Activated CD8-positive, alpha-beta T cell treated with anti-CD3 and anti-CD28 coated beads for 36 hours (primary cell): ENCODE results near the gene HOXA10. TPM values are rescaled to one million over a fixed set of nuclear protein-coding genes. Genes with fewer than 3 reads are reported as not detected.
A peak's percentile ranks its signal among the peaks of the same experiment; 100 is the strongest.

ENCODE experiments used
- ATAC-seq: fragments of 200-7000 bp; cut with Tn5 transposase; one replicate; pipeline ENCODE4 v1.10.0; 2021; ENCODE audit warnings: mild to moderate bottlenecking, moderate library complexity
- CTCF ChIA-PET: fragments of 350-600 bp; sonication (Branson Sonifier 250); formaldehyde crosslinking; loops from one replicate; lab custom pipeline; 2021; ENCODE audit warnings: antibody characterized with exemption; lab: Charles Lee
- POLR2A ChIA-PET: fragments of 350-600 bp; sonication (Branson Sonifier 250); formaldehyde crosslinking; loops from one replicate; lab custom pipeline; 2021; ENCODE audit warnings: antibody characterized with exemption; lab: Charles Lee
- DNase-seq: peaks from one replicate; pipeline ENCODE4 v3.0.0-alpha.2; 2020
- H3K27ac Mint-ChIP-seq: one replicate; pipeline ENCODE4 v1.8.0; 2021; ENCODE audit warnings: mild to moderate bottlenecking, mixed read lengths
- H3K27me3 Mint-ChIP-seq: one replicate; pipeline ENCODE4 v1.8.0; 2021; ENCODE audit warnings: mixed read lengths
- H3K36me3 Mint-ChIP-seq: one replicate; pipeline ENCODE4 v1.8.0; 2021; ENCODE audit warnings: low read depth, mixed read lengths
- H3K4me1 Mint-ChIP-seq: one replicate; pipeline ENCODE4 v1.8.0; 2021; ENCODE audit warnings: low read depth, mixed read lengths
- H3K4me3 Mint-ChIP-seq: one replicate; pipeline ENCODE4 v1.8.0; 2021; ENCODE audit warnings: mild to moderate bottlenecking, moderate library complexity, mixed read lengths
- H3K9me3 Mint-ChIP-seq: one replicate; pipeline ENCODE4 v1.8.0; 2021; ENCODE audit warnings: mixed read lengths
- intact Hi-C: fragments of 100-400 bp; cut with micrococcal nuclease; formaldehyde crosslinking; loops from one replicate; pipeline ENCODE4 v1.10.0; 2022
- total RNA-seq, 2 experiments: library from RNA; stranded (reverse); gene quantifications; one replicate each; pipeline ENCODE4 v1.2.3, GENCODE V29; 2021
- TF ChIP-seq, protein P1 (sequence below): fragments of 200-600 bp; IDR thresholded peaks from one replicate; pipeline ENCODE4 v1.8.0; 2022; ENCODE audit warnings: antibody characterized with exemption, mild to moderate bottlenecking

Gene HOXA10
- total RNA-seq, 2 experiments from 2014 or later, result not detected

DNA sequence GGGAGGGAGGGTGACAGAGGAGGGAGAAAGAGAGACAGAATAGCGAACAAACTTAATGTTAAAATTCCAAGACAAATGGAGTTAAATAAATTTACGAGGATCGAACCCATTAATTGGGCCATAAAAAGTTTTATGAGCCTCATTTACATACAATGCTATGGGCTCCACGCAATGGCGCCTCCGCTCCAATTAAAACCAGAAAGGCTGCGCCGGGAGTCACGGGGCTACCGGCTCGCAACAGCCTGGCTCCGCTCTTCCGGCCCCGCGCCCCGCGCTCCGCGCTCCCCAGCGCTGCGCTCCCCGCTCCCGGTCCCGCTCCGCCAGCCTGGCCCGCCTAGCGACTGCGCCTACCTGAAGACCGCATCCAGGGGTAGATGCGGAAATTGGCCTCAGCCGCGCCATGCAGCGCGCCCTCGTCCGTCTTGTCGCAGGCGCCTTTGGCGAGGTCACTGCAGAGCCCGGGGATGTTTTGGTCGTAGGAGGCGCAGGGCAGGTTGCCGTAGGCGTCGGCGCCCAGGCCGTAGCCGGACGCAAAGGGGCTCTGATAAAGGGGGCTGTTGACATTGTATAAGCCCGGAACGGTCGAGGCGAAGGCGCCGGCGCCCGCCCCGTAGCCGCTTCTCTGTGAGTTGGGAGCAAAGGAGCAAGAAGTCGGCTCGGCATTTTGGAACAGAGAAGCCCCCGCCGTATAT, 18.2 kb downstream of the HOXA10 start:
- DNase-seq (no peak), ATAC-seq (no peak)
- H3K9me3 Mint-ChIP-seq, result no peaks in the 10 kb centered on the region
- intact Hi-C loops, result loop anchor here (5.0 kb wide), 2 partner anchors 41 to 86 kb away; partner anchors contain the start of gene EVX1
- peaks cover 45% of the 10 kb centered on the region for H3K4me1 Mint-ChIP-seq
- H3K36me3 Mint-ChIP-seq, result no peaks in the 10 kb centered on the region
- ChIA-PET CTCF (interaction anchor here (0.7 to 1.4 kb wide), 3 partner anchors 21 to 45 kb away, joined by 3 to 4 read pairs (median 4); no protein-coding TSS in a partner anchor), POLR2A (interaction anchor here (1.1 to 1.7 kb wide), 2 partner anchors 10 to 59 kb away, joined by 4 to 5 read pairs; no protein-coding TSS in a partner anchor)
- peak overlapping the region; percentile 51 for H3K4me3 Mint-ChIP-seq
- peaks cover 84% of the 10 kb centered on the region for H3K27me3 Mint-ChIP-seq
- no peak overlapping the region for H3K27ac Mint-ChIP-seq
- TF ChIP-seq, protein P1, sequence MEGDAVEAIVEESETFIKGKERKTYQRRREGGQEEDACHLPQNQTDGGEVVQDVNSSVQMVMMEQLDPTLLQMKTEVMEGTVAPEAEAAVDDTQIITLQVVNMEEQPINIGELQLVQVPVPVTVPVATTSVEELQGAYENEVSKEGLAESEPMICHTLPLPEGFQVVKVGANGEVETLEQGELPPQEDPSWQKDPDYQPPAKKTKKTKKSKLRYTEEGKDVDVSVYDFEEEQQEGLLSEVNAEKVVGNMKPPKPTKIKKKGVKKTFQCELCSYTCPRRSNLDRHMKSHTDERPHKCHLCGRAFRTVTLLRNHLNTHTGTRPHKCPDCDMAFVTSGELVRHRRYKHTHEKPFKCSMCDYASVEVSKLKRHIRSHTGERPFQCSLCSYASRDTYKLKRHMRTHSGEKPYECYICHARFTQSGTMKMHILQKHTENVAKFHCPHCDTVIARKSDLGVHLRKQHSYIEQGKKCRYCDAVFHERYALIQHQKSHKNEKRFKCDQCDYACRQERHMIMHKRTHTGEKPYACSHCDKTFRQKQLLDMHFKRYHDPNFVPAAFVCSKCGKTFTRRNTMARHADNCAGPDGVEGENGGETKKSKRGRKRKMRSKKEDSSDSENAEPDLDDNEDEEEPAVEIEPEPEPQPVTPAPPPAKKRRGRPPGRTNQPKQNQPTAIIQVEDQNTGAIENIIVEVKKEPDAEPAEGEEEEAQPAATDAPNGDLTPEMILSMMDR, result no peak

DNA sequence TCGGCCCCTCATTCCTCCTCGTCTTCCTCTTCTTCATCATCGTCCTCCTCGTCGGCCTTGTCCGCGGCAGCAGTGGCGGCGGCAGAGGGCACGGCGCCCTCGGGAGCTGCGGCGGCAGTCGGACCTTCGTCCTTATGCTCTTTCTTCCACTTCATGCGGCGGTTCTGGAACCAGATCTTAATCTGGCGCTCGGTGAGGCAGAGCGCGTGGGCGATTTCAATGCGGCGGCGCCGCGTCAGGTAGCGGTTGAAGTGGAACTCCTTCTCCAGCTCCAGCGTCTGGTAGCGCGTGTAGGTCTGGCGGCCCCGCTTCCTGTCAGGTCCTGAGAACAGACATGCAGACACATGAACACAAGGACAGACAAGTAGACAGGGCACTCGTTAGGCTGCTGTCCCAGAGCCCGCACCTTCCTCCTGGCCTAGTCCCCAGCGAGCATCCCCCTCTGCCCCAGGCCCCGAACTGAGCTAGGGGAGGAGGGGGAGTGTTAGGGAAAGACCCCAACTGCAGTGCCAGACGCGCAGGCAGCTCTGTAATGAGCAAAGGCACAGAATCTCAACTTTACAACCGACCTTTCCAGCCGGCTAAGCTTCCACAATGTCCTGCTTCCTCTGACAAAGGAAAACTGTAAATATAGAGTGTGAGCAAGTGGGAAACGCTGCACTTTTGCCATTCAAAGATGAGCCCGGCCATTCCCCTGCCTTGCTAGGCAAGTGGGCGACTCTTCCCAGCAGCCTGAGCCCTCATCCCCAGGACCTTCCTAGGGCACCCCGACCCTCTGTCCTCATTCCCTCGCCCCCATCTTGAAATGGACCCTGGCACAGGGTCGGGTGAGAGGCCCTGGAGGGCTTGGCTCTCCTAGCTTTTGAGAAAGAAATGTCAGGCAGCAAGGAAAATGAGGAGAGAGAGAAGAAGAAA, 19.0 kb downstream of the HOXA10 start:
- POLR2A ChIA-PET, result interaction anchor here (0.6 to 1.7 kb wide), 2 partner anchors 11 kb away, joined by 3 to 4 read pairs; no protein-coding TSS in a partner anchor
- TF ChIP-seq, protein P1, result no peak
- H3K27me3 Mint-ChIP-seq, result peaks cover 89% of the 10 kb centered on the region
- intact Hi-C loops, result loop anchor here (5.0 kb wide), 2 partner anchors 42 to 87 kb away; partner anchors contain the start of gene EVX1
- no peaks in the 10 kb centered on the region for H3K9me3 Mint-ChIP-seq
- CTCF ChIA-PET, result interaction anchor here (0.7 to 2.0 kb wide), 3 partner anchors 23 to 44 kb away, joined by 3 to 6 read pairs (median 4); no protein-coding TSS in a partner anchor
- ATAC-seq (no peak), DNase-seq (peak; percentile 59)
- no peaks in the 10 kb centered on the region for H3K36me3 Mint-ChIP-seq
- H3K27ac Mint-ChIP-seq, result peak overlapping the region; percentile 42
- peak overlapping the region; percentile 31 for H3K4me3 Mint-ChIP-seq
- H3K4me1 Mint-ChIP-seq, result peaks cover 48% of the 10 kb centered on the region

DNA sequence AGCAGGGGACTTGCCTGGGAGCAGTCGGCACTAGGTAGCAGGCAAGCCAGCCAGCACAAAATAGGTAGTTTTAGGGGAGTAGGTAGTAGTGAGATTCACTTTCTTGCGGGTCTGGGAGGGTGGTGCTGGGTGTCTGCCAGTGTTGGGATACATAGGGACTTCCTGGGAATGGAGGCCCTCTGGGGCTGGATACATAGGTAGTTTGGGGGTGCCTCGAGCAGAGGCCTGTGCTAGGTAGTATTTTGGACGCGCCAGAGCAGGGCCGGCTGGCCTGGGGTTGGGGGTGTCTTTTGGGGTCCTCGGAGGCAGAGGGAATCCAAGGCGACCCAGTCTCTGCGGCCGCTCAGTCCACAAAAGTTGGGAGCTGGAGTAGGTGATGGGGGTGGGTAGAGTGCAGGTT, 19.8 kb downstream of the HOXA10 start:
- ChIA-PET CTCF (interaction anchor here (1.3 to 2.0 kb wide), 3 partner anchors 14 to 26 kb away, joined by 3 to 6 read pairs (median 4); no protein-coding TSS in a partner anchor), POLR2A (interaction anchor here (0.6 to 1.7 kb wide), 2 partner anchors 10 to 12 kb away, joined by 3 to 4 read pairs; no protein-coding TSS in a partner anchor)
- Mint-ChIP-seq H3K4me3 (peak overlapping the region; percentile 28), H3K27me3 (peaks cover 88% of the 10 kb centered on the region), H3K9me3 (no peaks in the 10 kb centered on the region), H3K4me1 (peaks cover 42% of the 10 kb centered on the region), H3K27ac (no peak overlapping the region), H3K36me3 (no peaks in the 10 kb centered on the region)
- ATAC-seq, result no peak
- DNase-seq, result no peak
- TF ChIP-seq, protein P1, result no peak
- intact Hi-C loops, result no loop called here

DNA sequence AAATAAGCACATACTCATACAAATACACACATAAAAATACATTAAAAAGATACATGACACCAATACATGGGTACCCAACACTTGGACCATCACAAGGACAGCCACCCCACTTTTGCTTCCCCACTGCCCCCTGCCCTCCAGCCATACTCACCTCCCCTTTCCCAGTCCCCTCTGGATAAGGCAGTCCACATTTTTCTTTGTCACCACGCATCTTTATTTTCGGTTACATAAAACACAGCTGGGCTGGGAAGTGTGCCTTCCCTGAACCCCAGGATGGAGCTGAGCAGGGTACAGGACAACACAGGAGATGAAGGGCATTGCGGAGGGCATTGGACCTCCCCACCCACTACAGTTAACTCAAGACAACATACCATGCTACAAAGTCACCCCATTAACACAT, 20.6 kb downstream of the HOXA10 start:
- CTCF ChIA-PET, result interaction anchor here (1.3 to 6.2 kb wide), 3 partner anchors 9 to 26 kb away, joined by 3 to 63 read pairs (median 6); no protein-coding TSS in a partner anchor
- POLR2A ChIA-PET, result no interaction called here
- Mint-ChIP-seq H3K4me1 (peaks cover 40% of the 10 kb centered on the region), H3K27me3 (peaks cover 86% of the 10 kb centered on the region), H3K27ac (no peak overlapping the region), H3K4me3 (no peak overlapping the region), H3K36me3 (no peaks in the 10 kb centered on the region), H3K9me3 (no peaks in the 10 kb centered on the region)
- no peak for DNase-seq
- no peak for ATAC-seq
- TF ChIP-seq, protein P1, result no peak
- intact Hi-C loops, result no loop called here
